ENCODE data around the gene SLC7A14. TPM values are rescaled to one million over a fixed set of nuclear protein-coding genes. Genes with fewer than 3 reads are reported as not detected.

The SLC7A14 gene
- total RNA-seq, 1 experiment from 2014 or later = not detected

GRCh38 chr3:170467571-170468147 is 118.2 kb downstream of the SLC7A14 start:
- H3K27me3 Mint-ChIP-seq (ENCODE audit: insufficient read depth, unreplicated experiment) = peaks cover 11% of the 10 kb centered on the region
- ChIA-PET POLR2A (interaction anchor here (0.7 kb wide), 1 partner anchor 9 kb away, joined by 3 read pairs; no protein-coding TSS in a partner anchor), CTCF (no interaction called here)
- H3K4me3 Mint-ChIP-seq (ENCODE audit: unreplicated experiment) = no peak overlapping the region
- intact Hi-C loops (cut with micrococcal nuclease) = no loop called here
- H3K27ac Mint-ChIP-seq (ENCODE audit: low read depth, unreplicated experiment) = no peak overlapping the region
- TF ChIP-seq CTCF (IDR thresholded peaks at IDR 0.05; ENCODE audit: unreplicated experiment) = no peak
- no peaks in the 10 kb centered on the region for H3K36me3 Mint-ChIP-seq (ENCODE audit: insufficient read depth, unreplicated experiment)
- BruUV-seq (replicated peaks) = no TSS peak
- no peaks in the 10 kb centered on the region for H3K9me3 Mint-ChIP-seq (ENCODE audit: unreplicated experiment)
- H3K4me1 Mint-ChIP-seq (ENCODE audit: insufficient read depth, unreplicated experiment) = no peaks in the 10 kb centered on the region
- no peak for DNase-seq (ENCODE audit: unreplicated experiment)

- Mint-ChIP-seq H3K9me3 (ENCODE audit: unreplicated experiment) (no peaks in the 10 kb centered on the region), H3K27me3 (ENCODE audit: insufficient read depth, unreplicated experiment) (peaks cover 11% of the 10 kb centered on the region), H3K36me3 (ENCODE audit: insufficient read depth, unreplicated experiment) (no peaks in the 10 kb centered on the region), H3K4me3 (ENCODE audit: unreplicated experiment) (no peak overlapping the region), H3K4me1 (ENCODE audit: insufficient read depth, unreplicated experiment) (no peaks in the 10 kb centered on the region), H3K27ac (ENCODE audit: low read depth, unreplicated experiment) (no peak overlapping the region)
- ChIA-PET POLR2A (no interaction called here), CTCF (interaction anchor here (1.6 kb wide), 1 partner anchor 343 kb away, joined by 6 read pairs; no protein-coding TSS in a partner anchor)
- BruUV-seq (replicated peaks) = no TSS peak
- no peak for DNase-seq (ENCODE audit: unreplicated experiment)
- no peak for TF ChIP-seq CTCF (IDR thresholded peaks at IDR 0.05; ENCODE audit: unreplicated experiment)
- intact Hi-C loops (cut with micrococcal nuclease) = no loop called here
These were observed 118.9 kb downstream of the SLC7A14 start for GRCh38 chr3:170467007-170467406.

- H3K9me3 Mint-ChIP-seq (ENCODE audit: unreplicated experiment) = no peaks in the 10 kb centered on the region
- H3K4me3 Mint-ChIP-seq (ENCODE audit: unreplicated experiment) = no peak overlapping the region
- CTCF ChIA-PET = interaction anchor here (0.7 to 1.6 kb wide), 5 partner anchors 11 to 375 kb away, joined by 3 to 6 read pairs (median 4); no protein-coding TSS in a partner anchor
- H3K4me1 Mint-ChIP-seq (ENCODE audit: insufficient read depth, unreplicated experiment) = no peaks in the 10 kb centered on the region
- H3K27me3 Mint-ChIP-seq (ENCODE audit: insufficient read depth, unreplicated experiment) = peaks cover 11% of the 10 kb centered on the region
- intact Hi-C loops (cut with micrococcal nuclease) = no loop called here
- DNase-seq (ENCODE audit: unreplicated experiment) = no peak
- BruUV-seq (replicated peaks) = no TSS peak
- H3K27ac Mint-ChIP-seq (ENCODE audit: low read depth, unreplicated experiment) = no peak overlapping the region
- POLR2A ChIA-PET = no interaction called here
- no peaks in the 10 kb centered on the region for H3K36me3 Mint-ChIP-seq (ENCODE audit: insufficient read depth, unreplicated experiment)
- TF ChIP-seq CTCF (IDR thresholded peaks at IDR 0.05; ENCODE audit: unreplicated experiment) = no peak
These were observed 119.9 kb downstream of the SLC7A14 start for GRCh38 chr3:170465955-170466354.

- H3K4me1 Mint-ChIP-seq (ENCODE audit: insufficient read depth, unreplicated experiment) = no peaks in the 10 kb centered on the region
These were observed 122.9 kb downstream of the SLC7A14 start for GRCh38 chr3:170463011-170463410.

More at GRCh38 chr3:170463011-170463410, 122.9 kb downstream of the SLC7A14 start:
- no peak for TF ChIP-seq CTCF (IDR thresholded peaks at IDR 0.05; ENCODE audit: unreplicated experiment)
- H3K9me3 Mint-ChIP-seq (ENCODE audit: unreplicated experiment) = no peaks in the 10 kb centered on the region
- CTCF ChIA-PET = interaction anchor here (1.0 to 2.7 kb wide), 3 partner anchors 10 to 349 kb away, joined by 3 to 15 read pairs (median 3); no protein-coding TSS in a partner anchor
- intact Hi-C loops (cut with micrococcal nuclease) = no loop called here
- no peaks in the 10 kb centered on the region for H3K27me3 Mint-ChIP-seq (ENCODE audit: insufficient read depth, unreplicated experiment)
- H3K27ac Mint-ChIP-seq (ENCODE audit: low read depth, unreplicated experiment) = no peak overlapping the region
- no peak for DNase-seq (ENCODE audit: unreplicated experiment)
- POLR2A ChIA-PET = interaction anchor here (0.7 to 1.2 kb wide), 3 partner anchors 8 to 348 kb away, joined by 3 to 4 read pairs (median 3); no protein-coding TSS in a partner anchor
- no peak overlapping the region for H3K4me3 Mint-ChIP-seq (ENCODE audit: unreplicated experiment)
- BruUV-seq (replicated peaks) = no TSS peak
- no peaks in the 10 kb centered on the region for H3K36me3 Mint-ChIP-seq (ENCODE audit: insufficient read depth, unreplicated experiment)
